GM12878 (cell line): Measurements from ENCODE around the gene CLEC16A. TPM values are rescaled to one million over a fixed set of nuclear protein-coding genes. Genes with fewer than 3 reads are reported as not detected.

Experiments used
- ATAC-seq: fragments of 200-7000 bp; cut with Tn5 transposase; 3 replicates; pipeline ENCODE4 v1.9.1; 2020; ENCODE audit warnings: mild to moderate bottlenecking, moderate library complexity
- BruUV-seq: library from RNA; stranded (reverse); fragments of 400-500 nt; replicated peaks from 2 replicates; lab custom pipeline; 2021; lab: Mats Ljungman, UMichigan
- CTCF ChIA-PET: fragments of 300-600 bp; sonication (Branson Sonifier 250); formaldehyde crosslinking; extraction: SDS; loops from one replicate; lab custom pipeline; 2021; ENCODE audit warnings: inconsistent platforms; lab: Yijun Ruan, JAX
- POLR2A ChIA-PET: fragments of 350-600 bp; formaldehyde crosslinking; extraction: SDS; loops from one replicate; lab custom pipeline; 2021; ENCODE audit warnings: inconsistent platforms; lab: Charles Lee
- RAD21 ChIA-PET: fragments of 300-600 bp; sonication (Branson Sonifier 250); formaldehyde crosslinking; loops from one replicate; lab custom pipeline; 2023; ENCODE audit warnings: antibody characterized with exemption; ENCODE audit not compliant: unreplicated experiment; lab: Charles Lee
- SMC1A ChIA-PET: fragments of 300-600 bp; sonication (Branson Sonifier 250); formaldehyde crosslinking; loops from one replicate; lab custom pipeline; 2023; ENCODE audit not compliant: unreplicated experiment, uncharacterized antibody; lab: Charles Lee
- DNase-seq: peaks from one replicate; pipeline ENCODE4 v3.0.0-alpha.2; 2011; ENCODE audit warnings: low read depth, low spot score
- FAIRE-seq: peaks from 3 replicates; lab custom pipeline; 2011; peaks lifted over from hg19 to GRCh38; lab: Jason Lieb, UNC
- H2AFZ ChIP-seq: 2 replicates; pipeline ENCODE4 v1.6.0; 2011; ENCODE audit warnings: low read depth, low read length, control low read depth; ENCODE audit not compliant: control insufficient read depth
- H3K27ac ChIP-seq: 2 replicates; pipeline ENCODE4 v1.5.1; 2011; ENCODE audit warnings: control low read depth; ENCODE audit not compliant: control insufficient read depth, insufficient read depth
- H3K27me3 ChIP-seq, 2 experiments: replicated peaks in 1 of 2; 2 replicates each; pipeline versions ENCODE4 v1.6.0 to v1.6.1; 2011; ENCODE audit warnings: low read length in 1 of 2; ENCODE audit not compliant: control insufficient read depth in 2 of 2, insufficient read depth in 2 of 2
- H3K36me3 ChIP-seq, 2 experiments: 2 replicates each; pipeline ENCODE4 v1.5.1; 2011; ENCODE audit warnings: low read length in 1 of 2; ENCODE audit not compliant: control insufficient read depth in 2 of 2, insufficient read depth in 2 of 2
- H3K4me1 ChIP-seq: 2 replicates; pipeline ENCODE4 v1.6.1; 2011; ENCODE audit warnings: mild to moderate bottlenecking, low read length, moderate library complexity, mixed read lengths; ENCODE audit not compliant: control insufficient read depth, insufficient read depth
- H3K4me2 ChIP-seq: 2 replicates; pipeline ENCODE4 v1.6.0; 2011; ENCODE audit warnings: control low read depth; ENCODE audit not compliant: control insufficient read depth, insufficient read depth
- H3K4me3 ChIP-seq: fragments of 200-600 bp; sonication (generic); 2 replicates; pipeline ENCODE4 v1.5.1; 2016
- H3K79me2 ChIP-seq: 2 replicates; pipeline ENCODE4 v1.6.0; 2011; ENCODE audit warnings: low read length; ENCODE audit not compliant: control insufficient read depth, insufficient read depth
- H3K9ac ChIP-seq: 2 replicates; pipeline ENCODE4 v1.8.0; 2011; ENCODE audit warnings: low read length, control low read depth, mixed read lengths; ENCODE audit not compliant: control insufficient read depth, insufficient read depth
- H3K9me3 ChIP-seq: replicated peaks from 3 replicates; pipeline ENCODE4 v1.5.1; 2011; ENCODE audit warnings: mild to moderate bottlenecking, low read length; ENCODE audit not compliant: control insufficient read depth, insufficient read depth
- H4K20me1 ChIP-seq: 2 replicates; pipeline ENCODE4 v1.6.0; 2011; ENCODE audit not compliant: control insufficient read depth, insufficient read depth
- CHD1 ChIP-seq: IDR thresholded peaks from 2 replicates; pipeline ENCODE4 v1.6.1; 2012; ENCODE audit warnings: low read depth, low read length, improper control_type of control experiment
- CHD2 ChIP-seq: IDR thresholded peaks from 2 replicates; pipeline ENCODE4 v1.6.1; 2011; ENCODE audit warnings: low read depth, low read length, improper control_type of control experiment, borderline replicate concordance
- GATAD2B ChIP-seq: fragments of 450-650 bp; conservative IDR thresholded peaks from 2 replicates; pipeline ENCODE4 v1.6.1; 2017; ENCODE audit warnings: low read depth, mild to moderate bottlenecking, moderate library complexity
- HCFC1 ChIP-seq: fragments of 150-350 bp; IDR thresholded peaks from 2 replicates; pipeline ENCODE4 v1.6.1; 2014; ENCODE audit warnings: low read length
- KAT2A ChIP-seq: conservative IDR thresholded peaks from 2 replicates; pipeline ENCODE4 v1.6.1; 2011; ENCODE audit warnings: low read depth, low read length; ENCODE audit not compliant: control insufficient read depth
- NKRF ChIP-seq: fragments of 450-650 bp; conservative IDR thresholded peaks from 2 replicates; pipeline ENCODE4 v1.6.1; 2017; ENCODE audit warnings: mild to moderate bottlenecking, moderate library complexity
- PBX3 ChIP-seq: IDR thresholded peaks from 2 replicates; pipeline ENCODE4 v1.6.1; 2011; ENCODE audit warnings: mild to moderate bottlenecking, low read depth, low read length, moderate library complexity; ENCODE audit not compliant: insufficient replicate concordance
- POLR2AphosphoS2 ChIP-seq: IDR thresholded peaks from 2 replicates; pipeline ENCODE4 v1.6.1; 2011; ENCODE audit warnings: low read depth, mild to moderate bottlenecking, low read length, improper control_type of control experiment, moderate library complexity
- SREBF2 ChIP-seq: IDR thresholded peaks from 2 replicates; pipeline ENCODE4 v1.6.1; 2012; ENCODE audit warnings: mild to moderate bottlenecking, low read length
- YY1 ChIP-seq: IDR thresholded peaks from 2 replicates; pipeline ENCODE4 v1.6.1; 2011; ENCODE audit warnings: low read depth, mild to moderate bottlenecking, low read length
- ZSCAN29 ChIP-seq: fragments of 450-650 bp; IDR thresholded peaks from 2 replicates; pipeline ENCODE4 v1.6.1; 2017; ENCODE audit warnings: mild to moderate bottlenecking, moderate library complexity
- whole genome bisulfite sequencing: methylation state at CpG from one replicate; pipeline ENCODE4 v1.1.6; 2016; ENCODE audit warnings: low lambda C conversion rate; ENCODE audit not compliant: insufficient replicate concordance, insufficient coverage; ENCODE audit errors: missing lambda C conversion rate; 5-methylcytosine and 5-hydroxymethylcytosine counted together
- in situ Hi-C: fragments of 300-500 bp; cut with MboI; formaldehyde crosslinking; loops from 9 replicates; pipeline ENCODE4 v1.14.3; 2018; ENCODE audit warnings: mixed read lengths
- intact Hi-C: fragments of 100-400 bp; cut with micrococcal nuclease; formaldehyde crosslinking; loops from one replicate; pipeline ENCODE4 v1.14.2; 2022; ENCODE audit not compliant: unreplicated experiment
- polyA plus RNA-seq, 11 experiments: library from polyadenylated mRNA; depleted of rRNA in 4 of 11; unstranded in 6 of 11; stranded (reverse) in 5 of 11; fragments of >200 nt; fragmentation: Nextera tagmentation in 4 of 11; fragmentation: Illumina TruSeq in 1 of 11; extraction: Ambion mirVana in 4 of 11; extraction: Trizol in 1 of 11; gene quantifications; 1 replicate in 1 of 11; 2 replicates in 10 of 11; pipeline versions ENCODE4 v1.2.1 to v1.2.3, GENCODE V29; 2011 to 2016; ENCODE audit warnings: inconsistent platforms in 2 of 11, missing spikeins in 2 of 11, low read depth in 1 of 11
- total RNA-seq, 4 experiments: library from RNA; depleted of rRNA in 3 of 4; stranded (reverse); fragments of >200 nt in 3 of 4; fragmentation: Illumina TruSeq in 1 of 4; extraction: Trizol in 1 of 4; gene quantifications; 2 replicates each; pipeline versions ENCODE4 v1.2.1 to v1.2.3, GENCODE V29; 2013 to 2021
- TF ChIP-seq, protein P1 (sequence below): fragments of 450-650 bp; IDR thresholded peaks from 2 replicates; pipeline ENCODE4 v1.6.1; 2017; ENCODE audit warnings: mild to moderate bottlenecking

Gene CLEC16A
- total and polyA plus RNA-seq, 10 of the 15 experiments (the other 5 are each of a cell fraction or from before 2014, with no cell fraction given) = 1.5 to 28.8 (median 19.2) TPM

DNA sequence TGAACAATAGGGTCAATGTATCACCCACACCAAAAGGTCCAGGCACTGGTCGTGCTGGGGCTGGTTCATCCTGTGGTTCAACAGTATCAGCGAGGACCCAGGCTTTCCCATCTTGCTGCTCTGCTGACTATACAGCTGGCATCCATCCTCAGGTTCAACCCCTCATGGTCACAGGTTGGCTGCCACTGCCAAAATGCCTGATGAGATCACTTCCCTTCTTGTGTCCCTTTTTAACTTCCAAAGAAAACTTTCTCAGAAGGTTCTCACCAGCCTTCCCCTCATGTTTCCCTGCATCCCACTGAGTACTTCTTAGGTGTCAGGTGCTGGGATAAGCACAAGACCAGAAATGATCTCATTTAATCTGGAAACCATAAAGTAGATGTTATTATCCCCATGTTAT lies 25.7 kb downstream of the CLEC16A start:
- Histone ChIP-seq H3K9ac (no peak overlapping the region), H3K9me3 (no peaks in the 10 kb centered on the region), H4K20me1 (no peaks in the 10 kb centered on the region), H3K4me1 (peaks cover 18% of the 10 kb centered on the region), H3K79me2 (no peaks in the 10 kb centered on the region; the same call in none of the 2 replicates), H3K4me3 (no peak overlapping the region), H3K4me2 (no peak overlapping the region), H2AFZ (no peak overlapping the region), H3K27me3 (no peaks in the 10 kb centered on the region), H3K36me3 (peaks cover 20 to 28% of the 10 kb centered on the region in 2 experiments), H3K27ac (no peak overlapping the region)
- intact Hi-C loops = loop anchor here (5.0 kb wide), 1 partner anchor 427 kb away; no protein-coding TSS in a partner anchor
- ATAC-seq (no peak), FAIRE-seq (no peak), DNase-seq (no peak)
- ChIA-PET RAD21 (interaction anchor here (1.4 to 4.7 kb wide), 4 partner anchors 19 to 401 kb away, joined by 4 to 39 read pairs (median 22); partner anchors contain the start of gene SOCS1), SMC1A (interaction anchor here (0.6 to 2.6 kb wide), 5 partner anchors 13 to 386 kb away, joined by 3 to 11 read pairs (median 10); partner anchors contain the start of gene RMI2), CTCF (interaction anchor here (0.7 to 8.4 kb wide), 8 partner anchors 10 to 648 kb away, joined by 3 to 107 read pairs (median 16); partner anchors contain the start of gene SOCS1), POLR2A (interaction anchor here (2.5 kb wide), 1 partner anchor 286 kb away, joined by 7 read pairs; the partner anchor contains the start of gene SOCS1)
- no TSS peak for BruUV-seq
- TF ChIP-seq NKRF (no peak), ZSCAN29 (no peak), HCFC1 (no peak), YY1 (no peak), PBX3 (no peak), POLR2AphosphoS2 (no peak), KAT2A (no peak), CHD2 (no peak), CHD1 (no peak), SREBF2 (no peak), GATAD2B (no peak)
- TF ChIP-seq, protein P1, sequence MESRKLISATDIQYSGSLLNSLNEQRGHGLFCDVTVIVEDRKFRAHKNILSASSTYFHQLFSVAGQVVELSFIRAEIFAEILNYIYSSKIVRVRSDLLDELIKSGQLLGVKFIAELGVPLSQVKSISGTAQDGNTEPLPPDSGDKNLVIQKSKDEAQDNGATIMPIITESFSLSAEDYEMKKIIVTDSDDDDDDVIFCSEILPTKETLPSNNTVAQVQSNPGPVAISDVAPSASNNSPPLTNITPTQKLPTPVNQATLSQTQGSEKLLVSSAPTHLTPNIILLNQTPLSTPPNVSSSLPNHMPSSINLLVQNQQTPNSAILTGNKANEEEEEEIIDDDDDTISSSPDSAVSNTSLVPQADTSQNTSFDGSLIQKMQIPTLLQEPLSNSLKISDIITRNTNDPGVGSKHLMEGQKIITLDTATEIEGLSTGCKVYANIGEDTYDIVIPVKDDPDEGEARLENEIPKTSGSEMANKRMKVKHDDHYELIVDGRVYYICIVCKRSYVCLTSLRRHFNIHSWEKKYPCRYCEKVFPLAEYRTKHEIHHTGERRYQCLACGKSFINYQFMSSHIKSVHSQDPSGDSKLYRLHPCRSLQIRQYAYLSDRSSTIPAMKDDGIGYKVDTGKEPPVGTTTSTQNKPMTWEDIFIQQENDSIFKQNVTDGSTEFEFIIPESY = no peak
- WGBS = 95% methylated on average over 2 of the region's 2 CpGs
- in situ Hi-C loops = loop anchor here (25.0 kb wide), 1 partner anchor 692 kb away; the partner anchor contains the start of gene SNN
